ENCODE results near the gene MCM3. TPM values are rescaled to one million over a fixed set of nuclear protein-coding genes. Genes with fewer than 3 reads are reported as not detected.

The MCM3 gene
- total RNA-seq, 2 donors from 2014 or later = 33.6 to 51.1 TPM

DNA sequence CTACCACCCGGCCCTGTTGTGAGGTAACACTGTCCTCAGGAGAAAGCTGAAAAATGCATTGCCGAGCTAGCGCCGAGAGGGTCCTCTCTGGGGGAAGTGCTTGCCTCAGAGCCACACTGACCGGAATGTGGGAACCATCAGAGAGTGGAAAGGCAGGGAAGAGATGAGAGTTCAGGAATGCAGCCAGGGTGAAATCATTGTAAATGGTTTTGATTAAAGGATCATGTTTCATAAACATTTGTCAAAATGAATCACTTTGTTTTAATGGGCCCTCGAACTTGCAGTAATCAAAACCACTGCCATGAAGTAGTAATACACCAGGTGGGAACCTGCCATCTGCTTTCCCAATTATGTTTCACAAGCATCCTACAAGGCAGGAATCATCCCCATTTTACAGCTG lies 23.3 kb downstream of the MCM3 start:
- DNase-seq (ENCODE audit: low spot score) = no peak
- Histone ChIP-seq H3K9me3 (no peaks in the 10 kb centered on the region), H3K27ac (no peak overlapping the region), H3K4me3 (no peak overlapping the region), H3K36me3 (no peaks in the 10 kb centered on the region), H3K4me1 (replicated peaks) (no peaks in the 10 kb centered on the region), H3K27me3 (replicated peaks; ENCODE audit: insufficient read depth) (no peaks in the 10 kb centered on the region)
- TF ChIP-seq POLR2A (IDR thresholded peaks at IDR 0.05) = no peak
- TF ChIP-seq, protein P1, sequence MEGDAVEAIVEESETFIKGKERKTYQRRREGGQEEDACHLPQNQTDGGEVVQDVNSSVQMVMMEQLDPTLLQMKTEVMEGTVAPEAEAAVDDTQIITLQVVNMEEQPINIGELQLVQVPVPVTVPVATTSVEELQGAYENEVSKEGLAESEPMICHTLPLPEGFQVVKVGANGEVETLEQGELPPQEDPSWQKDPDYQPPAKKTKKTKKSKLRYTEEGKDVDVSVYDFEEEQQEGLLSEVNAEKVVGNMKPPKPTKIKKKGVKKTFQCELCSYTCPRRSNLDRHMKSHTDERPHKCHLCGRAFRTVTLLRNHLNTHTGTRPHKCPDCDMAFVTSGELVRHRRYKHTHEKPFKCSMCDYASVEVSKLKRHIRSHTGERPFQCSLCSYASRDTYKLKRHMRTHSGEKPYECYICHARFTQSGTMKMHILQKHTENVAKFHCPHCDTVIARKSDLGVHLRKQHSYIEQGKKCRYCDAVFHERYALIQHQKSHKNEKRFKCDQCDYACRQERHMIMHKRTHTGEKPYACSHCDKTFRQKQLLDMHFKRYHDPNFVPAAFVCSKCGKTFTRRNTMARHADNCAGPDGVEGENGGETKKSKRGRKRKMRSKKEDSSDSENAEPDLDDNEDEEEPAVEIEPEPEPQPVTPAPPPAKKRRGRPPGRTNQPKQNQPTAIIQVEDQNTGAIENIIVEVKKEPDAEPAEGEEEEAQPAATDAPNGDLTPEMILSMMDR (IDR thresholded peaks at IDR 0.05) = no peak
- no peak for TF ChIP-seq POLR2AphosphoS5 (IDR thresholded peaks at IDR 0.05)
- WGBS = 74% methylated on average over 6 of the region's 6 CpGs
- intact Hi-C loops (cut with DNase I) = loop anchor here (10.0 kb wide), 2 partner anchors 96 to 156 kb away; no protein-coding TSS in a partner anchor

GRCh38 chr6:52260634-52261033 lies 23.9 kb downstream of the MCM3 start:
- H3K27me3 ChIP-seq (replicated peaks; ENCODE audit: insufficient read depth) = no peaks in the 10 kb centered on the region
- intact Hi-C loops (cut with DNase I) = loop anchor here (10.0 kb wide), 2 partner anchors 96 to 156 kb away; no protein-coding TSS in a partner anchor
- 89% methylated on average over 3 of the region's 3 CpGs for WGBS
- no peak overlapping the region for H3K4me3 ChIP-seq
- no peak for TF ChIP-seq POLR2AphosphoS5 (IDR thresholded peaks at IDR 0.05)
- TF ChIP-seq POLR2A (IDR thresholded peaks at IDR 0.05) = no peak
- TF ChIP-seq, protein P1 (IDR thresholded peaks at IDR 0.05) = no peak
- H3K9me3 ChIP-seq = no peaks in the 10 kb centered on the region
- DNase-seq (ENCODE audit: low spot score) = no peak
- no peak overlapping the region for H3K27ac ChIP-seq
- no peaks in the 10 kb centered on the region for H3K4me1 ChIP-seq (replicated peaks)
- no peaks in the 10 kb centered on the region for H3K36me3 ChIP-seq

- no peaks in the 10 kb centered on the region for H3K4me1 ChIP-seq (replicated peaks)
- no peaks in the 10 kb centered on the region for H3K36me3 ChIP-seq
- H3K27ac ChIP-seq = no peak overlapping the region
- H3K9me3 ChIP-seq = no peaks in the 10 kb centered on the region
- no peaks in the 10 kb centered on the region for H3K27me3 ChIP-seq (replicated peaks; ENCODE audit: insufficient read depth)
- DNase-seq (ENCODE audit: low spot score) = no peak
- 96% methylated on average over 2 of the region's 2 CpGs for WGBS
- intact Hi-C loops (cut with DNase I) = no loop called here
- no peak overlapping the region for H3K4me3 ChIP-seq
- TF ChIP-seq POLR2AphosphoS5 (IDR thresholded peaks at IDR 0.05) = no peak
- TF ChIP-seq, protein P1 (IDR thresholded peaks at IDR 0.05) = no peak
- no peak for TF ChIP-seq POLR2A (IDR thresholded peaks at IDR 0.05)
Measured at GRCh38 chr6:52255434-52255833, 29.1 kb downstream of the MCM3 start.

- Histone ChIP-seq H3K4me1 (replicated peaks) (no peaks in the 10 kb centered on the region), H3K9me3 (no peaks in the 10 kb centered on the region), H3K36me3 (no peaks in the 10 kb centered on the region), H3K4me3 (no peak overlapping the region), H3K27ac (no peak overlapping the region), H3K27me3 (replicated peaks; ENCODE audit: insufficient read depth) (no peaks in the 10 kb centered on the region)
- WGBS = 96% methylated on average over 8 of the region's 8 CpGs
- TF ChIP-seq, protein P1 (IDR thresholded peaks at IDR 0.05) = no peak
- TF ChIP-seq POLR2AphosphoS5 (IDR thresholded peaks at IDR 0.05) (no peak), POLR2A (IDR thresholded peaks at IDR 0.05) (no peak)
- intact Hi-C loops (cut with DNase I) = no loop called here
- no peak for DNase-seq (ENCODE audit: low spot score)
Measured at GRCh38 chr6:52254731-52255378, 29.7 kb downstream of the MCM3 start.

- Histone ChIP-seq H3K36me3 (no peaks in the 10 kb centered on the region), H3K4me3 (no peak overlapping the region), H3K27ac (no peak overlapping the region), H3K9me3 (no peaks in the 10 kb centered on the region), H3K27me3 (replicated peaks; ENCODE audit: insufficient read depth) (no peaks in the 10 kb centered on the region), H3K4me1 (replicated peaks) (no peaks in the 10 kb centered on the region)
- intact Hi-C loops (cut with DNase I) = no loop called here
- no peak for DNase-seq (ENCODE audit: low spot score)
- no peak for TF ChIP-seq POLR2AphosphoS5 (IDR thresholded peaks at IDR 0.05)
- TF ChIP-seq, protein P1 (IDR thresholded peaks at IDR 0.05) = no peak
- no peak for TF ChIP-seq POLR2A (IDR thresholded peaks at IDR 0.05)
- WGBS = 56% methylated on average over 9 of the region's 9 CpGs
Measured at GRCh38 chr6:52253494-52253893, 31.0 kb downstream of the MCM3 start.
